Endothelial cell of hepatic sinusoid (primary cell): ENCODE measurements around the gene BMS1.
"Not testable (repeated sequence)": the region's sequence is repeated elsewhere in the genome, so short reads cannot be mapped to it uniquely, and the experiment has no call there.

Source experiments
- in situ Hi-C: cut with HindIII; loops from 2 replicates; pipeline ENCODE4 v1.10.0; 2017; ENCODE audit warnings: low sequenced_read_pairs

Gene BMS1, protein sequence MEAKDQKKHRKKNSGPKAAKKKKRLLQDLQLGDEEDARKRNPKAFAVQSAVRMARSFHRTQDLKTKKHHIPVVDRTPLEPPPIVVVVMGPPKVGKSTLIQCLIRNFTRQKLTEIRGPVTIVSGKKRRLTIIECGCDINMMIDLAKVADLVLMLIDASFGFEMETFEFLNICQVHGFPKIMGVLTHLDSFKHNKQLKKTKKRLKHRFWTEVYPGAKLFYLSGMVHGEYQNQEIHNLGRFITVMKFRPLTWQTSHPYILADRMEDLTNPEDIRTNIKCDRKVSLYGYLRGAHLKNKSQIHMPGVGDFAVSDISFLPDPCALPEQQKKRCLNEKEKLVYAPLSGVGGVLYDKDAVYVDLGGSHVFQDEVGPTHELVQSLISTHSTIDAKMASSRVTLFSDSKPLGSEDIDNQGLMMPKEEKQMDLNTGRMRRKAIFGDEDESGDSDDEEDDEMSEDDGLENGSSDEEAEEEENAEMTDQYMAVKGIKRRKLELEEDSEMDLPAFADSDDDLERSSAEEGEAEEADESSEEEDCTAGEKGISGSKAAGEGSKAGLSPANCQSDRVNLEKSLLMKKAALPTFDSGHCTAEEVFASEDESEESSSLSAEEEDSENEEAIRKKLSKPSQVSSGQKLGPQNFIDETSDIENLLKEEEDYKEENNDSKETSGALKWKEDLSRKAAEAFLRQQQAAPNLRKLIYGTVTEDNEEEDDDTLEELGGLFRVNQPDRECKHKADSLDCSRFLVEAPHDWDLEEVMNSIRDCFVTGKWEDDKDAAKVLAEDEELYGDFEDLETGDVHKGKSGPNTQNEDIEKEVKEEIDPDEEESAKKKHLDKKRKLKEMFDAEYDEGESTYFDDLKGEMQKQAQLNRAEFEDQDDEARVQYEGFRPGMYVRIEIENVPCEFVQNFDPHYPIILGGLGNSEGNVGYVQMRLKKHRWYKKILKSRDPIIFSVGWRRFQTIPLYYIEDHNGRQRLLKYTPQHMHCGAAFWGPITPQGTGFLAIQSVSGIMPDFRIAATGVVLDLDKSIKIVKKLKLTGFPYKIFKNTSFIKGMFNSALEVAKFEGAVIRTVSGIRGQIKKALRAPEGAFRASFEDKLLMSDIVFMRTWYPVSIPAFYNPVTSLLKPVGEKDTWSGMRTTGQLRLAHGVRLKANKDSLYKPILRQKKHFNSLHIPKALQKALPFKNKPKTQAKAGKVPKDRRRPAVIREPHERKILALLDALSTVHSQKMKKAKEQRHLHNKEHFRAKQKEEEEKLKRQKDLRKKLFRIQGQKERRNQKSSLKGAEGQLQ

GRCh38 chr10:42782446-42783180 is at the start of gene BMS1:
Gene BMS1, plus strand, starts transcription at chr10:42782795. Its CDS starts 1,600 bp downstream, at chr10:42784395.
- in situ Hi-C loops = no loop called here

- in situ Hi-C loops = no loop called here
Observed at GRCh38 chr10:42734536-42734935, 48.1 kb upstream of the BMS1 start.

DNA sequence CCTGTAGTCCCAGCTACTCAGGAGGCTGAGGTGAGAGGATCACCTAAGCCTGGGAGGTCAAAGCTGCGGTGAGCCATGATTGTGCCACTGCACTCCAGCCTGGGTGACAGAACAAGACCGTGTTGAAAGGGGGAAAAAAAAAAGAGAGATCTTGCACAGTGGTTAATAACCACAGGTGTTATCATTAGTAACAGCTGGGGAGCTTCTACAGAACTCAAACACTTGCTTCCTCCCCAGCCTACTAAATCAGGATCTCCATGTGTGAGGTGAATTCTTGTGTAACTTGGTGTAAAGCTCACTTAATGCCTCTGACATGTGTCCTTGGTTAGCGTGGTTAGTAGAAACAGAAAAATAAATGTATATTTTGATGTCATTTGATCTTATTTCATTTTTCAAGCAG is 43.9 kb upstream of the BMS1 start:
- in situ Hi-C loops = no loop called here

- in situ Hi-C loops = not testable (repeated sequence)
Observed at GRCh38 chr10:42741536-42741935, 41.1 kb upstream of the BMS1 start.

GRCh38 chr10:42743697-42744096 is 38.9 kb upstream of the BMS1 start:
- in situ Hi-C loops = no loop called here

- in situ Hi-C loops = no loop called here
Observed at GRCh38 chr10:42744134-42744701, 38.4 kb upstream of the BMS1 start.

DNA sequence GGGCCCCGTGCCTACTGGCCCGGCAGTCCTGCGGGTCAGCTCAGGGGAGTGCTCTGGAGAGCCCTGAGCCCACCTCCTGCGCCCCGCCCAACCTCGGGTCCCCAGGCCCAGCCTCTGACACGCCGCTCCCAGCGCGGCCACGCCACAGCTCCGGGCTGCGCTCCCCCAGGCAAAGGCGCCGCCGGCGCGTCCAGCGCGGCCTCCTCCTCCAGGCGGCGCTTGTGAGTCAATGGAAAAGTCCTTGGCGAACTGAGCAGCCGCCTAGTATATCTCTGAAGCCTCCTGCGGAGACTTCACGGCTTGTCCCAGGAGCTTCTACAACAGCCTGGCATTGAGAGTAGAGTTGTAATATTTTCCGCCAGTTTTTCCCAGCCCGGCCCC is 29.5 kb upstream of the BMS1 start:
- in situ Hi-C loops = no loop called here

DNA sequence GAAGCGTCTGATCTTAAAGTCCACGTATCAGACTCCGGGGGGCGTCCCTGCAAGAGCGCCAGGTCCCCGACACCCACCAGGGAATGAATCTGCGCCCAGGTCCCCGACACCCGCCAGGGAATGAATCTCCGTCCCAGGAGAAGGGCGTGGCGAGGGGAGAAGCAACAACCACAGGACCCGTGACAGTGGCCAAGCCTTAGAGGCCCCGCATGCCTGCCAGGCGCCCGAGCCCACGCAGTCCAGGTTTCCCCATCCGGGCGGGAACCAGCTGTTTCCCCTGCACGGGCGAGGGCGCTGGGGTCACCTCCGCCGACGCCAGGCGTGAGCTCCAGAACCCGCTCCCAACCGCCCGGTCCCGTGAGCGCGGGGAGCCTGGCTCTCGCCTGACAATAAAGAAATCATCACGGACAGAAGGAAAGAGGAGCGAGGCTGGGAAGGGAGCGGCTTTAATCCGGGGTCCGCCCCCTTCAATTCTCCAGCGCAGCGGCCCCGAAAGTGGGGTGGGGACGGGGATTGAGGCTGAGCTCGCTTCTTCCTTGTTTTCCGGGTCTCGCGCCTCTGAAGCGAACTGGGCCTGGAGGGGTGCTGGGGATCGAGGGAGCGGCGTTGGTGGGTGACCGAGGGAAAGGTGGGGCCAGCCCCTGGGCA is 29.0 kb upstream of the BMS1 start:
- in situ Hi-C loops = no loop called here

GRCh38 chr10:42754155-42755027 is 28.2 kb upstream of the BMS1 start:
- in situ Hi-C loops = no loop called here

GRCh38 chr10:42755028-42755451 is 27.6 kb upstream of the BMS1 start:
- in situ Hi-C loops = no loop called here

DNA sequence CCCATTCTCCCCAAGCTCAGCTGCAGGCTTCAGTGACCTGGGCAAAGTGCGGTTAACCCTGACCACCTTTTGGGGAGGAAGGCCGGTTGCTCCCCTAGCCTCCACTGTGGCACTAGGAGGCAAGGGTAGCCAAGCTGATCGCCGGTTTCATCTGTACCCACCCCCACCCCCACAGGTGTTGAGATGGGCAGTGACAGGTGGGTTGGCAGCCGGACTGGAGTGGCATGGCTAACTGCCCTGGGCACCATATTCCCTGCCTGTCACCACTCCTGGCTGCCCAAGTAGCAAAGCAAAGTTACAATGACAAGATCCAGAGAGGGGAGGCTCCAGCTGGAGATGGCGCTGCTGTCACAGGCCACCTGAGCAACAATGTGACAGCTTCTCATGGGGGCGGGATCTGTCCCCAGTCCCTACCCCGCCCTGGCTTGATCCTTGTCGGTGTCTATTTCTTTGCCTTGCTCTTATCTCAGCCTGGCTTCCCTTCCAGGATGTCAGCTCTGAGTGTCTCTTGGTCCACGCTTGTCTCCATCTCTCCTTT is 27.0 kb upstream of the BMS1 start:
- in situ Hi-C loops = no loop called here

DNA sequence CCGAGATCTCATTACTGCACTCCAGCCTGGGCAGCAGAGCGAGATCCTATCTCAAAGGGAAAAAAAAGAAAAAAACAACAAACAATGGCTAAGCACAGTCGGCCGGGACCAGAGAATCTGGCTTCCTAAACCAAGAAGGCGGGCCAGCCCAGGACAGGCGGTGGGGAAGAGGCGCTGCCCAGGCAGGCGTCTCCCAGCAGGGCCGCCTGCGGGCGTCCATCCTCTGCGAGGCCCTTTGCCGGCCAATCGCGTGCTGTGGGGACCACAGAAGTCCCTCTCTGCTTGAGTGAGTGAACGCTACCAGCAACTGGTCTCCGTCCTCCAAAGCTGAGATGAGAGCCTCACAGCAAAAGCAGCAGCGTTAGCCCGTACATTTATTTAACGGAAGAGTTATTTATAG is 14.7 kb upstream of the BMS1 start:
- in situ Hi-C loops = no loop called here

- in situ Hi-C loops = no loop called here
Observed at GRCh38 chr10:42768581-42769152, 13.9 kb upstream of the BMS1 start.

DNA sequence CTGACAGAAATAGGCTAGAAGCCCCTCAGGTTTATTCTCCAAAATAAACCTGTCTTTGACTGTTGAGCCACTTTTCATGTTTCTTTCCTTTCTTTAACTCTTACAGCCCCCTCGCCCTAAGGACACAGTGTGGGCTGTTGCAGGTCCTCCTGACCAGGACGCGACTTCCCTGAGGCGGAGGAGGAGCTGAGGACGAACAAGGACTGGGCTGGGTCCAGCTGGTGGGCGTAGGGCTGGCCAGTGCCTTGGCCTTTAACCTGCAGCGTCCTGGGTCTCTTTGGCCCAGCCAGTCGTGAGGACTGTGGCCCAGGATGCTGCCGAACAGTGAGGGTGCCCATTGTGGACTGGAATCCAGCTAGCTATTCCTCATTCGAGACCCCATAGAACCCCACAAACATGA is 13.4 kb upstream of the BMS1 start:
- in situ Hi-C loops = no loop called here

DNA sequence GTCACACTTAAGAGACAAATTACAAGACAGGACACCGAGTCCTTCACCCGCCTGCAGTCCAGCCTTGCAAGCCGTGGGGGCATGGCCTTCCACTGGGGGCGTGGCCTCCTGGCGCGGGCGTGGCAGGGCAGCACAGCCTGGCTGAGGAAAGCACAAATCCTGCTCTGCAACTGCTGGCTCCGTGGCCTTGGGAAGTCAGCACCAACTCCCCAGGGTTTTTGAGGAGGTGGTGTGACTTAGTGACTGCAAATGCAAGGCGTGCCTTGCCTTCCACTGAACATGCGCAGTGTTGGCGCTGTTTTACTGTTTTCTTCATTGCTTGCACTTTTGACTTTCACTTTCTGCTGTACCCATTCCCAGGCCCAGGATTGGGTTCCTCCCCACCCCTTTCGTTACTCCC is 12.9 kb upstream of the BMS1 start:
- in situ Hi-C loops = no loop called here

DNA sequence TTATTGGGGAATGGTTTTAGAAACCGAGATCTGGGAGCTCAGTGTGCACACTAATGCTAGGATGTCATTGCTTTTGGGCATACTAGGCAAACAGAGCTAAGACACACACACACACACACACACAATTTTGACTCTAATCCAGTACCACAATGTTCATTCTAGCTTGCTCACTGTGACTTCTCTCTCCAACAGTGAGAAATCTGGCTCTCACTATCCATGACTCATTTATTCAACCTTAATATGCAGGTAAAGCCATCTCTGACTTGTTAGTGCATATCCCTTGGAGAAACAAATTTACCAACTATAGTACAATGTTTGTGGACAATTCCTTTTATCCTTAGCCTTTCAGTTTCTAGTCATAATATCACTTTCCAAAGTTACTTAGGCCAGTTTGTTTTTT is 5.9 kb upstream of the BMS1 start:
- in situ Hi-C loops = no loop called here

DNA sequence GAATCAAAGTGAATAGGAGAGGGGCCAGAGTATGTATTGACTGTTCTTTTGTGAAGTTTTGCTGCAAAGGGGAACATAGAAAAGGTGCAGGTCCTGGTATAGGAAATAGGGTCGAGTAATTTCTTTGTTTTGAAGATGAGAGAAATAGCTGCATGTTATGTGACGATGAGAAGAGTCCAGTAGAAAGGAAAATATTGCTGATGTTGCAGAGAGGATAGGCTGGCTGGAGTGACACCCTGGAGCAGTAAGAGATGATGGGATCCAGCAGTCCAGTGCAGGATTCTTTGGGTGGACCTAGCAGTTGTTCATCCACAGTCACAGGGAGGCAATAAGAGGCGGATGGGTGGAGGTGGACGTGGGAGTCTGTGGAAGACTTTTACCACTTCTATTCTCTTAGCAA is 2.1 kb upstream of the BMS1 start:
- in situ Hi-C loops = no loop called here

- in situ Hi-C loops = no loop called here
Observed at GRCh38 chr10:42781893-42782445, 626 bp upstream of the BMS1 start.
